Fibroblast of mammary gland (primary cell): Measurements from ENCODE around the gene TEF.

Experiments
- DNase-seq: peaks from one replicate; pipeline ENCODE4 v3.0.0-alpha.2; 2010; ENCODE audit warnings: low read depth
- H3K4me3 ChIP-seq: 2 replicates; pipeline ENCODE4 v1.5.1; 2011; ENCODE audit warnings: low read depth, mild to moderate bottlenecking, low read length, moderate library complexity; ENCODE audit not compliant: control insufficient read depth
- TF ChIP-seq, protein P1 (sequence below): conservative IDR thresholded peaks from 2 replicates; pipeline ENCODE4 v1.5.1; 2011; ENCODE audit warnings: low read depth, low read length, inconsistent platforms; ENCODE audit not compliant: control insufficient read depth, insufficient read depth

TEF gene

DNA sequence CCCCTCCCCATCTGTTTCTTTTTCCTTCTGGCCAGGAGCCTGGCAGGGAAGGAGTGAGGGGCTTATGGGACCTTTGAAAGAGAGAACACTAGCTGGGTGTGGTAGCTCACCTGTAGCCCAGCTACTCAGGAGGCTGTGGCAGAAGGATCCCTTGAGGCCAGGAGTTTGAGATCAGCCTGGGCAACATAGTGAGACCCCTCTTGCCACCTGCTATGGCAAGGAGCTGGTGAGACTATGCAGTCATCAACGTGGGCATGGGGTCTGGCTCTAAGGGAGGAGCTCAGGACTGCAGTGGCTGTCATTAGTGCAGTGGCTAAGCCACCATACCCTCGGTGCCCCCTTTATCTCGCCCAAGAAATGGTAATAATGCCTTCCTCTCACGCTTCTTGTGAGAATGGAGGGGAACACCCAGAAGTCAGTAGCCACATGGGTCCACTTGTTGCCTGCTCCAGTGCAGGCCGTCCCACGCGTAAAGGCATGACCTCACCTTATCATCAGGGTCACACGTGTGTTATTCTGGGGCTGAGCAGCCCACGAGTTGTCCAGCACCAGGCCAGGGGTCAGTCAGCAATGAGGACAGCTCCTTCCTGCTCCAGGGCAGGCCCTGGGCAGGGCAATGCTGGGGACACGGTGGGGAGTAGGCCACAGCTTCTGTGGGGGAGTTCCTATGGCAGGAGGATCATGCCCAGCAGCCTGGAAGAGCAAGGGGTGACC lies 27.7 kb upstream of the TEF start:
- TF ChIP-seq, protein P1, sequence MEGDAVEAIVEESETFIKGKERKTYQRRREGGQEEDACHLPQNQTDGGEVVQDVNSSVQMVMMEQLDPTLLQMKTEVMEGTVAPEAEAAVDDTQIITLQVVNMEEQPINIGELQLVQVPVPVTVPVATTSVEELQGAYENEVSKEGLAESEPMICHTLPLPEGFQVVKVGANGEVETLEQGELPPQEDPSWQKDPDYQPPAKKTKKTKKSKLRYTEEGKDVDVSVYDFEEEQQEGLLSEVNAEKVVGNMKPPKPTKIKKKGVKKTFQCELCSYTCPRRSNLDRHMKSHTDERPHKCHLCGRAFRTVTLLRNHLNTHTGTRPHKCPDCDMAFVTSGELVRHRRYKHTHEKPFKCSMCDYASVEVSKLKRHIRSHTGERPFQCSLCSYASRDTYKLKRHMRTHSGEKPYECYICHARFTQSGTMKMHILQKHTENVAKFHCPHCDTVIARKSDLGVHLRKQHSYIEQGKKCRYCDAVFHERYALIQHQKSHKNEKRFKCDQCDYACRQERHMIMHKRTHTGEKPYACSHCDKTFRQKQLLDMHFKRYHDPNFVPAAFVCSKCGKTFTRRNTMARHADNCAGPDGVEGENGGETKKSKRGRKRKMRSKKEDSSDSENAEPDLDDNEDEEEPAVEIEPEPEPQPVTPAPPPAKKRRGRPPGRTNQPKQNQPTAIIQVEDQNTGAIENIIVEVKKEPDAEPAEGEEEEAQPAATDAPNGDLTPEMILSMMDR, result no peak
- H3K4me3 ChIP-seq, result no peak overlapping the region
- no peak for DNase-seq

GRCh38 chr22:41354979-41355378 lies 26.8 kb upstream of the TEF start:
- no peak overlapping the region for H3K4me3 ChIP-seq
- TF ChIP-seq, protein P1, result no peak
- no peak for DNase-seq

GRCh38 chr22:41355895-41356294 lies 25.8 kb upstream of the TEF start:
- H3K4me3 ChIP-seq, result no peak overlapping the region
- TF ChIP-seq, protein P1, result no peak
- DNase-seq, result no peak

DNA sequence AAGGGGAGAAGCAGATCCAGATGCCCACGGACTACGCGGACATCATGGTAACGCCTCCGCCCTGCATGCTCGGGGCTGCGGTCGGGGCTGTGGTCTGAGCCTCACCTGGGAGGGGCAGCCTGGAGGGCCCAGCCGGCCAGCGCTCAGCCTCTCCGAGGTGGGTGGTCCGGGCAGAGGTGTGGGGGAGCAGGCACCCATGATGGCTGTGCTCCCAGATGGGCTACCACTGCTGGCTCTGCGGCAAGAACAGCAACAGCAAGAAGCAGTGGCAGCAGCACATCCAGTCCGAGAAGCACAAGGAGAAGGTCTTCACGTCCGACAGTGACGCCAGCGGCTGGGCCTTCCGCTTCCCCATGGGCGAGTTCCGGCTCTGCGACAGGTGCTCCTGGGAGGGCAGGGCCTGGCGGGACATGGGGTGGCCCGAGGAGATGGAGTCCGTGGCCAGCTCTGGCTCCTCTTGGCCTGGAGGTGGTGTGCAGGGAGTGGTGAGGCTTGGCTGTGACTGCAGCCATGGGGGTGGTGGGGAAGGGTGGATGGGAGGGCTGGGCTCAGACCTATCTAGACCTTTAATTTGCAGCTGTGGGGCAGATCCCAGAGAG lies 25.2 kb upstream of the TEF start:
- no peak overlapping the region for H3K4me3 ChIP-seq
- TF ChIP-seq, protein P1, result no peak
- DNase-seq, result no peak

- no peak for DNase-seq
- TF ChIP-seq, protein P1, result no peak
- no peak overlapping the region for H3K4me3 ChIP-seq
Observed at GRCh38 chr22:41357191-41357590, 24.6 kb upstream of the TEF start.

DNA sequence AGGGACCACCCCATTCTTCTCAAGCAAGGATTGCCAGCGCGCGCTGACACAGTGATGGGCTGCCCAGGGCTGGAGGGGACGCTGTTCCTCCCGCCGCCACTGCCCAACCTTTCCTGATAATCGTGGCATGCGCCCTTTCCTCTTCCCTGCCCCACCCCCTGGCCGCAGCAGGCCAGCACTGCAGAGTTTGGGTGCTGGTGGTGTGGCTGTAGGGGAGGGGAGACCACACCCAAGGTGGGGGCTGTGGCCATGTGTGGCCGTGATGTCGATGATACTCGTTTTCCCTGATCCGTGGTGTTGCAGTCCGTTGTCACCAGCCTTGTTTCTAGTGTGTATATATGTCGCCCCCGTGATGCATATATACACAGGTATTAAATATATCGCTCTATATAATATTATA lies 22.8 kb upstream of the TEF start:
- no peak overlapping the region for H3K4me3 ChIP-seq
- DNase-seq, result no peak
- TF ChIP-seq, protein P1, result no peak
